WTC11 (cell line): Measurements from ENCODE around the gene AHR. TPM values are rescaled to one million over a fixed set of nuclear protein-coding genes. Genes with fewer than 3 reads are reported as not detected.

Experiments
- ATAC-seq: fragments of 200-7000 bp; cut with Tn5 transposase; 2 replicates; pipeline ENCODE4 v1.10.0; 2021; ENCODE audit warnings: mild to moderate bottlenecking, moderate library complexity
- CTCF ChIA-PET: fragments of 300-600 bp; sonication (Branson Sonifier 250); formaldehyde crosslinking; loops from one replicate; lab custom pipeline; 2021; ENCODE audit warnings: antibody characterized with exemption; lab: Charles Lee
- POLR2A ChIA-PET: fragments of 350-600 bp; sonication (Branson Sonifier 250); formaldehyde crosslinking; loops from one replicate; lab custom pipeline; 2021; ENCODE audit warnings: antibody characterized with exemption; lab: Charles Lee
- DNase-seq: peaks from one replicate; pipeline ENCODE4 v3.0.0; 2021; ENCODE audit warnings: low spot score
- H3K27ac Mint-ChIP-seq: 2 replicates; pipeline ENCODE4 v1.8.0; 2021; ENCODE audit warnings: mixed read lengths
- H3K27me3 Mint-ChIP-seq: 2 replicates; pipeline ENCODE4 v1.8.0; 2021; ENCODE audit warnings: low read depth, mild to moderate bottlenecking, moderate library complexity, mixed read lengths
- H3K36me3 Mint-ChIP-seq: 2 replicates; pipeline ENCODE4 v1.8.0; 2021; ENCODE audit warnings: mixed read lengths
- H3K4me1 Mint-ChIP-seq: 2 replicates; pipeline ENCODE4 v1.8.0; 2022; ENCODE audit warnings: mixed read lengths
- H3K4me3 Mint-ChIP-seq: 2 replicates; pipeline ENCODE4 v1.8.0; 2021; ENCODE audit warnings: mild to moderate bottlenecking, moderate library complexity, mixed read lengths
- H3K9me3 Mint-ChIP-seq: 2 replicates; pipeline ENCODE4 v1.8.0; 2021; ENCODE audit warnings: mixed read lengths
- GTF2I ChIP-seq: fragments of 250-450 bp; sonication (Bioruptor Pico); conservative IDR thresholded peaks from 2 replicates; pipeline ENCODE4 v1.4.0; 2021; ENCODE audit warnings: mild to moderate bottlenecking
- MXD4 ChIP-seq: fragments of 250-450 bp; sonication (Bioruptor Pico); IDR thresholded peaks from 2 replicates; pipeline ENCODE4 v1.8.0; 2021; ENCODE audit warnings: mild to moderate bottlenecking, moderate library complexity, borderline replicate concordance
- NFATC4 ChIP-seq: fragments of 250-450 bp; sonication (Bioruptor Pico); IDR thresholded peaks from 2 replicates; pipeline ENCODE4 v1.9.0; 2021; ENCODE audit warnings: mild to moderate bottlenecking
- SMAD3 ChIP-seq: sonication (generic); formaldehyde crosslinking; IDR thresholded peaks from 2 replicates; pipeline ENCODE4 v1.8.0; 2022; ENCODE audit warnings: missing genetic modification reagents, mild to moderate bottlenecking, borderline replicate concordance
- ZNF121 ChIP-seq: sonication (generic); formaldehyde crosslinking; IDR thresholded peaks from 2 replicates; pipeline ENCODE4 v1.8.0; 2023; ENCODE audit warnings: missing genetic modification reagents
- ZNF138 ChIP-seq: sonication (generic); formaldehyde crosslinking; conservative IDR thresholded peaks from 2 replicates; pipeline ENCODE4 v1.8.1; 2022; ENCODE audit warnings: mild to moderate bottlenecking, moderate library complexity, missing genetic modification reagents
- ZNF219 ChIP-seq: sonication (generic); formaldehyde crosslinking; IDR thresholded peaks from 2 replicates; pipeline ENCODE4 v1.8.0; 2023; ENCODE audit warnings: missing genetic modification reagents, mild to moderate bottlenecking, borderline replicate concordance
- total RNA-seq: library from RNA; stranded (reverse); gene quantifications from 3 replicates; pipeline ENCODE4 v1.2.3, GENCODE V29; 2021
- TF ChIP-seq, protein P1 (sequence below): sonication (generic); formaldehyde crosslinking; IDR thresholded peaks from 2 replicates; pipeline ENCODE4 v1.8.1; 2023; ENCODE audit warnings: mild to moderate bottlenecking, missing genetic modification reagents
- TF ChIP-seq, protein P2 (sequence below): sonication (generic); formaldehyde crosslinking; IDR thresholded peaks from 2 replicates; pipeline ENCODE4 v1.8.0; 2022; ENCODE audit warnings: missing genetic modification reagents
- TF ChIP-seq, protein P3 (sequence below): fragments of 250-450 bp; sonication (Bioruptor Pico); IDR thresholded peaks from 2 replicates; pipeline ENCODE4 v2.1.2; 2022; ENCODE audit warnings: mild to moderate bottlenecking, moderate library complexity
- TF ChIP-seq, protein P4 (sequence below): sonication (generic); formaldehyde crosslinking; IDR thresholded peaks from 2 replicates; pipeline ENCODE4 v1.8.0; 2022; ENCODE audit warnings: mild to moderate bottlenecking, missing genetic modification reagents
- TF ChIP-seq, protein P5 (sequence below): fragments of 250-450 bp; sonication (Bioruptor Pico); IDR thresholded peaks from 2 replicates; pipeline ENCODE4 v1.9.0; 2021; ENCODE audit warnings: mild to moderate bottlenecking
- TF ChIP-seq, protein P6 (sequence below): fragments of 200-600 bp; IDR thresholded peaks from 2 replicates; pipeline ENCODE4 v1.8.0; 2022; ENCODE audit warnings: antibody characterized with exemption
- TF ChIP-seq, protein P7 (sequence below): sonication (generic); formaldehyde crosslinking; IDR thresholded peaks from 2 replicates; pipeline ENCODE4 v1.8.0; 2022; ENCODE audit warnings: mild to moderate bottlenecking, missing genetic modification reagents
- TF ChIP-seq, protein P8 (sequence below): fragments of 250-450 bp; sonication (Bioruptor Pico); IDR thresholded peaks from 2 replicates; pipeline ENCODE4 v1.8.0; 2021; ENCODE audit warnings: mild to moderate bottlenecking
- TF ChIP-seq, protein P9 (sequence below): sonication (generic); formaldehyde crosslinking; IDR thresholded peaks from 2 replicates; pipeline ENCODE4 v1.8.0; 2022; ENCODE audit warnings: mild to moderate bottlenecking, missing genetic modification reagents

The AHR gene
- total RNA-seq, 1 experiment from 2014 or later: 5.8 TPM

DNA sequence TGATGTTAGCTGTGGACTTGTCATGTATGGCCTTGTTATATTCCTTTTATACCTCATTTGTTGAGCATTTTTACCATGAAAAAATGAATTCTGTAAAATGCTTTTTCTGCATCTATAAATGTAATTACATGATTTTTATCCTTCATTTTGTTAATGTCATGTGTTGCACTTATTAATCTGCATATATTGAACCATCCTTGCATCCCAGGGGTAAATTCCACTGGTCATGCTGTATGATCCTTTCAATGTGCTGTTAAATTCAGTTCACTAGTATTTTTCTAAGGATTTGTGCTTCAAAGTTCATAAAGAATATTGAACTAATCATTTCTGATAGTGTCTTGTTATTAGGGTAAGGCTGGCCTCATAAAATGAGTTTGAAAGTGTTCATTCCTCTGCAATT, 31.9 kb upstream of the AHR start:
- CTCF ChIA-PET: no interaction called here
- POLR2A ChIA-PET: interaction anchor here (0.6 kb wide), 1 partner anchor 131 kb away, joined by 6 read pairs; no protein-coding TSS in a partner anchor
- Mint-ChIP-seq H3K4me3 (no peak overlapping the region), H3K4me1 (no peaks in the 10 kb centered on the region), H3K9me3 (peaks cover 54% of the 10 kb centered on the region)
- DNase-seq (no peak), ATAC-seq (no peak)
- TF ChIP-seq, protein P1, sequence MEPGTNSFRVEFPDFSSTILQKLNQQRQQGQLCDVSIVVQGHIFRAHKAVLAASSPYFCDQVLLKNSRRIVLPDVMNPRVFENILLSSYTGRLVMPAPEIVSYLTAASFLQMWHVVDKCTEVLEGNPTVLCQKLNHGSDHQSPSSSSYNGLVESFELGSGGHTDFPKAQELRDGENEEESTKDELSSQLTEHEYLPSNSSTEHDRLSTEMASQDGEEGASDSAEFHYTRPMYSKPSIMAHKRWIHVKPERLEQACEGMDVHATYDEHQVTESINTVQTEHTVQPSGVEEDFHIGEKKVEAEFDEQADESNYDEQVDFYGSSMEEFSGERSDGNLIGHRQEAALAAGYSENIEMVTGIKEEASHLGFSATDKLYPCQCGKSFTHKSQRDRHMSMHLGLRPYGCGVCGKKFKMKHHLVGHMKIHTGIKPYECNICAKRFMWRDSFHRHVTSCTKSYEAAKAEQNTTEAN (CRISPR knock-in tag): no peak
- TF ChIP-seq MXD4 (CRISPR knock-in tag) (no peak), ZNF121 (CRISPR knock-in tag) (no peak), ZNF138 (CRISPR knock-in tag) (no peak)
- TF ChIP-seq, protein P2, sequence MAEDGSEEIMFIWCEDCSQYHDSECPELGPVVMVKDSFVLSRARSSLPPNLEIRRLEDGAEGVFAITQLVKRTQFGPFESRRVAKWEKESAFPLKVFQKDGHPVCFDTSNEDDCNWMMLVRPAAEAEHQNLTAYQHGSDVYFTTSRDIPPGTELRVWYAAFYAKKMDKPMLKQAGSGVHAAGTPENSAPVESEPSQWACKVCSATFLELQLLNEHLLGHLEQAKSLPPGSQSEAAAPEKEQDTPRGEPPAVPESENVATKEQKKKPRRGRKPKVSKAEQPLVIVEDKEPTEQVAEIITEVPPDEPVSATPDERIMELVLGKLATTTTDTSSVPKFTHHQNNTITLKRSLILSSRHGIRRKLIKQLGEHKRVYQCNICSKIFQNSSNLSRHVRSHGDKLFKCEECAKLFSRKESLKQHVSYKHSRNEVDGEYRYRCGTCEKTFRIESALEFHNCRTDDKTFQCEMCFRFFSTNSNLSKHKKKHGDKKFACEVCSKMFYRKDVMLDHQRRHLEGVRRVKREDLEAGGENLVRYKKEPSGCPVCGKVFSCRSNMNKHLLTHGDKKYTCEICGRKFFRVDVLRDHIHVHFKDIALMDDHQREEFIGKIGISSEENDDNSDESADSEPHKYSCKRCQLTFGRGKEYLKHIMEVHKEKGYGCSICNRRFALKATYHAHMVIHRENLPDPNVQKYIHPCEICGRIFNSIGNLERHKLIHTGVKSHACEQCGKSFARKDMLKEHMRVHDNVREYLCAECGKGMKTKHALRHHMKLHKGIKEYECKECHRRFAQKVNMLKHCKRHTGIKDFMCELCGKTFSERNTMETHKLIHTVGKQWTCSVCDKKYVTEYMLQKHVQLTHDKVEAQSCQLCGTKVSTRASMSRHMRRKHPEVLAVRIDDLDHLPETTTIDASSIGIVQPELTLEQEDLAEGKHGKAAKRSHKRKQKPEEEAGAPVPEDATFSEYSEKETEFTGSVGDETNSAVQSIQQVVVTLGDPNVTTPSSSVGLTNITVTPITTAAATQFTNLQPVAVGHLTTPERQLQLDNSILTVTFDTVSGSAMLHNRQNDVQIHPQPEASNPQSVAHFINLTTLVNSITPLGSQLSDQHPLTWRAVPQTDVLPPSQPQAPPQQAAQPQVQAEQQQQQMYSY (CRISPR knock-in tag): no peak
- TF ChIP-seq, protein P3, sequence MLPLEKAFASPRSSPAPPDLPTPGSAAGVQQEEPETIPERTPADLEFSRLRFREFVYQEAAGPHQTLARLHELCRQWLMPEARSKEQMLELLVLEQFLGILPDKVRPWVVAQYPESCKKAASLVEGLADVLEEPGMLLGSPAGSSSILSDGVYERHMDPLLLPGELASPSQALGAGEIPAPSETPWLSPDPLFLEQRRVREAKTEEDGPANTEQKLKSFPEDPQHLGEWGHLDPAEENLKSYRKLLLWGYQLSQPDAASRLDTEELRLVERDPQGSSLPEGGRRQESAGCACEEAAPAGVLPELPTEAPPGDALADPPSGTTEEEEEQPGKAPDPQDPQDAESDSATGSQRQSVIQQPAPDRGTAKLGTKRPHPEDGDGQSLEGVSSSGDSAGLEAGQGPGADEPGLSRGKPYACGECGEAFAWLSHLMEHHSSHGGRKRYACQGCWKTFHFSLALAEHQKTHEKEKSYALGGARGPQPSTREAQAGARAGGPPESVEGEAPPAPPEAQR (CRISPR knock-in tag): no peak
- TF ChIP-seq, protein P4, sequence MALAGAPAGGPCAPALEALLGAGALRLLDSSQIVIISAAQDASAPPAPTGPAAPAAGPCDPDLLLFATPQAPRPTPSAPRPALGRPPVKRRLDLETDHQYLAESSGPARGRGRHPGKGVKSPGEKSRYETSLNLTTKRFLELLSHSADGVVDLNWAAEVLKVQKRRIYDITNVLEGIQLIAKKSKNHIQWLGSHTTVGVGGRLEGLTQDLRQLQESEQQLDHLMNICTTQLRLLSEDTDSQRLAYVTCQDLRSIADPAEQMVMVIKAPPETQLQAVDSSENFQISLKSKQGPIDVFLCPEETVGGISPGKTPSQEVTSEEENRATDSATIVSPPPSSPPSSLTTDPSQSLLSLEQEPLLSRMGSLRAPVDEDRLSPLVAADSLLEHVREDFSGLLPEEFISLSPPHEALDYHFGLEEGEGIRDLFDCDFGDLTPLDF: no peak
- TF ChIP-seq, protein P5, sequence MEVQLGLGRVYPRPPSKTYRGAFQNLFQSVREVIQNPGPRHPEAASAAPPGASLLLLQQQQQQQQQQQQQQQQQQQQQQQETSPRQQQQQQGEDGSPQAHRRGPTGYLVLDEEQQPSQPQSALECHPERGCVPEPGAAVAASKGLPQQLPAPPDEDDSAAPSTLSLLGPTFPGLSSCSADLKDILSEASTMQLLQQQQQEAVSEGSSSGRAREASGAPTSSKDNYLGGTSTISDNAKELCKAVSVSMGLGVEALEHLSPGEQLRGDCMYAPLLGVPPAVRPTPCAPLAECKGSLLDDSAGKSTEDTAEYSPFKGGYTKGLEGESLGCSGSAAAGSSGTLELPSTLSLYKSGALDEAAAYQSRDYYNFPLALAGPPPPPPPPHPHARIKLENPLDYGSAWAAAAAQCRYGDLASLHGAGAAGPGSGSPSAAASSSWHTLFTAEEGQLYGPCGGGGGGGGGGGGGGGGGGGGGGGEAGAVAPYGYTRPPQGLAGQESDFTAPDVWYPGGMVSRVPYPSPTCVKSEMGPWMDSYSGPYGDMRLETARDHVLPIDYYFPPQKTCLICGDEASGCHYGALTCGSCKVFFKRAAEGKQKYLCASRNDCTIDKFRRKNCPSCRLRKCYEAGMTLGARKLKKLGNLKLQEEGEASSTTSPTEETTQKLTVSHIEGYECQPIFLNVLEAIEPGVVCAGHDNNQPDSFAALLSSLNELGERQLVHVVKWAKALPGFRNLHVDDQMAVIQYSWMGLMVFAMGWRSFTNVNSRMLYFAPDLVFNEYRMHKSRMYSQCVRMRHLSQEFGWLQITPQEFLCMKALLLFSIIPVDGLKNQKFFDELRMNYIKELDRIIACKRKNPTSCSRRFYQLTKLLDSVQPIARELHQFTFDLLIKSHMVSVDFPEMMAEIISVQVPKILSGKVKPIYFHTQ (CRISPR knock-in tag): no peak
- TF ChIP-seq, all 79 proteins: peak for 0
- Mint-ChIP-seq H3K27ac (no peak overlapping the region), H3K36me3 (peaks cover 26% of the 10 kb centered on the region), H3K27me3 (no peaks in the 10 kb centered on the region)

DNA sequence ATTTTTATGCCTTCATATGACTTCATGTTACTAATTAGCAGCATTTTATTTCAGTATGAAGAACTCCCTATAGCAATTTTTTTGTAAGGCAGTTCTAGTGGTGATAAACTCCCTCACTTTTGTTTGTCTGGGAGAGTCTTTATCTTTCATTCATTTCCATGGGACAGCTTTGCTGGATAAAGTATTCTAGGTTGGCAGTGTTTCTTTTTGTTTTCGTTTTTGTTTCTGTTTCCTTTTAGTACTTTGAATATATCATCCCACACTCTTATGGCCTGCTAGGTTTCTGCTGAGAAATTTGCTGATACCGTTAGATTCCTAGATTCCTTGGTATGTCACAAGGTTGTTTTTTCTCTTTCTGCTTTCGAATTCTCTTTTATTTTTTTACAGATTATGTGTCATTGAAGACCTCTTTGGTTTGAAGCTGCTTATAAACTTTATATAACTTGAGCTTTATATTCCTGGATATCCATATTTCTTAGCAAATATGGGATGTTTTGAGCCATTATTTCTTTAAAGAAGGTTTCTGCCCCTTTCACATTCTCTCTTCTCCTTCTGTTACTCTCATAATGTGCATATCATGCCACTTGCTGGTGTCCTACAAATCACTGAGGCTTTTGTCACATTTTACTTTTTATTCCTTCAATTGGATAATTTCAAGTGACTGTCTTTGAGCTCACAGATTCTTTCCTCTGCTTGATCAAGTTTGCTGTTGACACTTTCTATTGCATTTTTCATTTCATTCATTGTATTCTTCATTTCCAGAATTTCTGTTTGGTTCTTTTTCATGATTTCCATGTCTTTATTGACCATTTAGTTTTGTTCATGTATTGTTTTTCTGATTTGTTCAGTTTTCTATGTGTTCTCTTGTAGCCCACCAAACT, 28.9 kb upstream of the AHR start:
- DNase-seq (no peak), ATAC-seq (no peak)
- CTCF ChIA-PET: no interaction called here
- Mint-ChIP-seq H3K36me3 (peaks cover 26% of the 10 kb centered on the region), H3K27me3 (no peaks in the 10 kb centered on the region), H3K9me3 (peaks cover 54% of the 10 kb centered on the region), H3K4me3 (no peak overlapping the region), H3K27ac (no peak overlapping the region), H3K4me1 (peaks cover 5% of the 10 kb centered on the region; the same call in 1 of the 2 replicates)
- POLR2A ChIA-PET: no interaction called here
- TF ChIP-seq, protein P6, sequence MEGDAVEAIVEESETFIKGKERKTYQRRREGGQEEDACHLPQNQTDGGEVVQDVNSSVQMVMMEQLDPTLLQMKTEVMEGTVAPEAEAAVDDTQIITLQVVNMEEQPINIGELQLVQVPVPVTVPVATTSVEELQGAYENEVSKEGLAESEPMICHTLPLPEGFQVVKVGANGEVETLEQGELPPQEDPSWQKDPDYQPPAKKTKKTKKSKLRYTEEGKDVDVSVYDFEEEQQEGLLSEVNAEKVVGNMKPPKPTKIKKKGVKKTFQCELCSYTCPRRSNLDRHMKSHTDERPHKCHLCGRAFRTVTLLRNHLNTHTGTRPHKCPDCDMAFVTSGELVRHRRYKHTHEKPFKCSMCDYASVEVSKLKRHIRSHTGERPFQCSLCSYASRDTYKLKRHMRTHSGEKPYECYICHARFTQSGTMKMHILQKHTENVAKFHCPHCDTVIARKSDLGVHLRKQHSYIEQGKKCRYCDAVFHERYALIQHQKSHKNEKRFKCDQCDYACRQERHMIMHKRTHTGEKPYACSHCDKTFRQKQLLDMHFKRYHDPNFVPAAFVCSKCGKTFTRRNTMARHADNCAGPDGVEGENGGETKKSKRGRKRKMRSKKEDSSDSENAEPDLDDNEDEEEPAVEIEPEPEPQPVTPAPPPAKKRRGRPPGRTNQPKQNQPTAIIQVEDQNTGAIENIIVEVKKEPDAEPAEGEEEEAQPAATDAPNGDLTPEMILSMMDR: no peak
- TF ChIP-seq SMAD3 (CRISPR knock-in tag): no peak
- no peak for TF ChIP-seq GTF2I
- no peak for TF ChIP-seq ZNF219 (CRISPR knock-in tag)
- TF ChIP-seq, protein P7, sequence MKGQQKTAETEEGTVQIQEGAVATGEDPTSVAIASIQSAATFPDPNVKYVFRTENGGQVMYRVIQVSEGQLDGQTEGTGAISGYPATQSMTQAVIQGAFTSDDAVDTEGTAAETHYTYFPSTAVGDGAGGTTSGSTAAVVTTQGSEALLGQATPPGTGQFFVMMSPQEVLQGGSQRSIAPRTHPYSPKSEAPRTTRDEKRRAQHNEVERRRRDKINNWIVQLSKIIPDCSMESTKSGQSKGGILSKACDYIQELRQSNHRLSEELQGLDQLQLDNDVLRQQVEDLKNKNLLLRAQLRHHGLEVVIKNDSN (CRISPR knock-in tag): no peak
- TF ChIP-seq, protein P8, sequence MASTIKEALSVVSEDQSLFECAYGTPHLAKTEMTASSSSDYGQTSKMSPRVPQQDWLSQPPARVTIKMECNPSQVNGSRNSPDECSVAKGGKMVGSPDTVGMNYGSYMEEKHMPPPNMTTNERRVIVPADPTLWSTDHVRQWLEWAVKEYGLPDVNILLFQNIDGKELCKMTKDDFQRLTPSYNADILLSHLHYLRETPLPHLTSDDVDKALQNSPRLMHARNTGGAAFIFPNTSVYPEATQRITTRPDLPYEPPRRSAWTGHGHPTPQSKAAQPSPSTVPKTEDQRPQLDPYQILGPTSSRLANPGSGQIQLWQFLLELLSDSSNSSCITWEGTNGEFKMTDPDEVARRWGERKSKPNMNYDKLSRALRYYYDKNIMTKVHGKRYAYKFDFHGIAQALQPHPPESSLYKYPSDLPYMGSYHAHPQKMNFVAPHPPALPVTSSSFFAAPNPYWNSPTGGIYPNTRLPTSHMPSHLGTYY (CRISPR knock-in tag): no peak
- no peak for TF ChIP-seq NFATC4 (CRISPR knock-in tag)
- TF ChIP-seq, protein P9, sequence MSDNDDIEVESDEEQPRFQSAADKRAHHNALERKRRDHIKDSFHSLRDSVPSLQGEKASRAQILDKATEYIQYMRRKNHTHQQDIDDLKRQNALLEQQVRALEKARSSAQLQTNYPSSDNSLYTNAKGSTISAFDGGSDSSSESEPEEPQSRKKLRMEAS (CRISPR knock-in tag): no peak
